GM19468 (cell line): ENCODE measurements around the gene DHRS13.
"Not testable (repeated sequence)": the region's sequence is repeated elsewhere in the genome, so short reads cannot be mapped to it uniquely, and the experiment has no call there.

ENCODE experiments used
- ATAC-seq: cut with Tn5 transposase; IDR thresholded peaks from one replicate; pipeline ENCODE4 v1.9.1; 2021; ENCODE audit warnings: mild to moderate bottlenecking, moderate library complexity, moderate number of reproducible peaks; ENCODE audit not compliant: unreplicated experiment; ENCODE audit errors: extremely low read depth

Gene DHRS13

GRCh38 chr17:28906706-28907438 lies 4.0 kb upstream of the DHRS13 start:
- no peak for ATAC-seq

GRCh38 chr17:28906276-28906675 lies 3.4 kb upstream of the DHRS13 start:
- no peak for ATAC-seq

- ATAC-seq: no peak
Measured at GRCh38 chr17:28904800-28905199, 1.9 kb upstream of the DHRS13 start.

- ATAC-seq: not testable (repeated sequence)
Measured at GRCh38 chr17:28903546-28903841, 615 bp upstream of the DHRS13 start.

- ATAC-seq: no peak
Measured at GRCh38 chr17:28901866-28902818, 737 bp downstream of the DHRS13 start.

- no peak for ATAC-seq
Measured at GRCh38 chr17:28900986-28901726, 1.7 kb downstream of the DHRS13 start.

- ATAC-seq: no peak
Measured at GRCh38 chr17:28899212-28899815, 3.6 kb downstream of the DHRS13 start.

- no peak for ATAC-seq
Measured at GRCh38 chr17:28898527-28898955, 4.3 kb downstream of the DHRS13 start.

GRCh38 chr17:28897769-28898526 lies 4.9 kb downstream of the DHRS13 start:
- no peak for ATAC-seq

- ATAC-seq: no peak
Measured at GRCh38 chr17:28896884-28897768, 5.8 kb downstream of the DHRS13 start, which contains the start of gene FLOT2. FLOT2 (minus strand) TSS chr17:28897733; CDS start chr17:28897574, 159 bp downstream.

GRCh38 chr17:28896491-28896883 lies 6.4 kb downstream of the DHRS13 start:
- no peak for ATAC-seq

GRCh38 chr17:28895794-28896447 lies 7.0 kb downstream of the DHRS13 start:
- no peak for ATAC-seq

- ATAC-seq: not testable (repeated sequence)
Measured at GRCh38 chr17:28893248-28894183, 9.4 kb downstream of the DHRS13 start.

GRCh38 chr17:28892024-28892423 lies 10.9 kb downstream of the DHRS13 start:
- no peak for ATAC-seq

GRCh38 chr17:28891201-28891600 lies 11.7 kb downstream of the DHRS13 start:
- ATAC-seq: no peak

- no peak for ATAC-seq
Measured at GRCh38 chr17:28889996-28890395, 12.9 kb downstream of the DHRS13 start.

GRCh38 chr17:28888832-28889231 lies 14.0 kb downstream of the DHRS13 start:
- ATAC-seq: no peak
